ENCODE data around the gene SPATA13. TPM values are rescaled to one million over a fixed set of nuclear protein-coding genes. Genes with fewer than 3 reads are reported as not detected.

SPATA13 gene
- total and polyA plus RNA-seq, 10 donors: 12.0 to 185 (median 125) TPM

DNA sequence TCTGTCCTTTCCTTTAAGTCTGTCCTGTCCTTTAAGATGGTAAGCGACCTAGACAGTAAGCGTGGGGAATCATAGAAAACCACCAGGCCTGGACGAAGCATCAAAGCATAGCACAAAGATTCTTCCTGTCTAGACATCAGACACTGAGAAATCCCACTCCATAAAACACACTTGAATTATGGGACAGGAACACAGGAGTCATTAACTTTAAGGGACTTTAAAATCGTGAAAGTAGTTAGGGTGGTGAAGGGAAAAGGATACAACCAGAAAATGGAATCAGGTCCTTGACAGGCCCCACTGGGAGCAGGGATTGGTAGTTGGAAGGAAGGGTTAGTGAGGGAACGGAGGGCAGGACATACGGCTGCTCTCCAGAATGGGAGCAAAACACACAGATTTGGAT, 117.2 kb downstream of the SPATA13 start:
- intact Hi-C loops (cut with DNase I; ENCODE audit: low total_unique reads): no loop called here
- peaks cover 58 to 100% (median 95%) of the 10 kb centered on the region in 6 donors for H3K4me1 ChIP-seq
- H3K27ac ChIP-seq: peak overlapping the region in 7 of 8 donors; percentile 17 to 96 (median 91)
- no peaks in the 10 kb centered on the region for H3K27me3 ChIP-seq (replicated peaks in 1 of 7)
- DNase-seq: no peak
- no peaks in the 10 kb centered on the region for H3K9me3 ChIP-seq
- peaks cover 0 to 37% (median 4%) of the 10 kb centered on the region in 6 donors for H3K36me3 ChIP-seq
- no peak overlapping the region for H3K4me3 ChIP-seq
- TF ChIP-seq, protein P1, sequence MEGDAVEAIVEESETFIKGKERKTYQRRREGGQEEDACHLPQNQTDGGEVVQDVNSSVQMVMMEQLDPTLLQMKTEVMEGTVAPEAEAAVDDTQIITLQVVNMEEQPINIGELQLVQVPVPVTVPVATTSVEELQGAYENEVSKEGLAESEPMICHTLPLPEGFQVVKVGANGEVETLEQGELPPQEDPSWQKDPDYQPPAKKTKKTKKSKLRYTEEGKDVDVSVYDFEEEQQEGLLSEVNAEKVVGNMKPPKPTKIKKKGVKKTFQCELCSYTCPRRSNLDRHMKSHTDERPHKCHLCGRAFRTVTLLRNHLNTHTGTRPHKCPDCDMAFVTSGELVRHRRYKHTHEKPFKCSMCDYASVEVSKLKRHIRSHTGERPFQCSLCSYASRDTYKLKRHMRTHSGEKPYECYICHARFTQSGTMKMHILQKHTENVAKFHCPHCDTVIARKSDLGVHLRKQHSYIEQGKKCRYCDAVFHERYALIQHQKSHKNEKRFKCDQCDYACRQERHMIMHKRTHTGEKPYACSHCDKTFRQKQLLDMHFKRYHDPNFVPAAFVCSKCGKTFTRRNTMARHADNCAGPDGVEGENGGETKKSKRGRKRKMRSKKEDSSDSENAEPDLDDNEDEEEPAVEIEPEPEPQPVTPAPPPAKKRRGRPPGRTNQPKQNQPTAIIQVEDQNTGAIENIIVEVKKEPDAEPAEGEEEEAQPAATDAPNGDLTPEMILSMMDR (IDR thresholded peaks at IDR 0.05 in 8 of 11, conservative IDR thresholded peaks at IDR 0.05 in 3 of 11): no peak
- TF ChIP-seq POLR2A (IDR thresholded peaks at IDR 0.05) (no peak), POLR2AphosphoS5 (IDR thresholded peaks at IDR 0.05) (no peak)
- WGBS, 5 donors: 78 to 90% (median 82%) methylated on average over 6 of the region's 6 CpGs

- H3K4me1 ChIP-seq: peaks cover 47 to 95% (median 82%) of the 10 kb centered on the region in 6 donors
Measured at GRCh38 chr13:24279327-24280110, 119.0 kb downstream of the SPATA13 start.

DNA sequence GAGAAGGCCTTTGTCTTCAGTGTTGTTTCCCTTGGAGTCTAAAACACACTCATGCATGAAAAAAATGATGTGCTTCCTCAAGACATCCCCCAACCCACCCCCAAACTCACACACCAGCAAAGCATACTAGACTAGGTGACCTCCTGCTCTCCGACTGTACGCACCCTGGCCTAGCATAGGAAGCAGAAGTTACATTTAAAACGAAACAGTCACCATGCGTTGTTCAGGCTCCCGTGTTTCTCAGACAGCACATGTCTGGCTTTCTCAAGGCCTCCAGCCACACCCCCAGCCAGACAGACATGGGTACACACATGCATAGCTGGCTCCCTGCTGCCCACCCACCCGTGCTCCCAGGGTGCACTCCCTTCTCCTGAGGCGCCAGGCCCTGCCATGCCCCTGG, 120.2 kb downstream of the SPATA13 start:
- TF ChIP-seq, protein P1 (IDR thresholded peaks at IDR 0.05 in 8 of 11, conservative IDR thresholded peaks at IDR 0.05 in 3 of 11): no peak
- TF ChIP-seq POLR2AphosphoS5 (IDR thresholded peaks at IDR 0.05): peak in 2 of 3 donors; percentile 24 to 62
- intact Hi-C loops (cut with DNase I; ENCODE audit: low total_unique reads): no loop called here
- no peaks in the 10 kb centered on the region for H3K27me3 ChIP-seq (replicated peaks in 1 of 7)
- 34 to 56% (median 41%) methylated on average over 7 of the region's 7 CpGs for WGBS, 5 donors
- peak overlapping the region; percentile 29 to 96 (median 77) for H3K27ac ChIP-seq
- no peaks in the 10 kb centered on the region for H3K9me3 ChIP-seq
- no peak for DNase-seq
- H3K4me1 ChIP-seq: peaks cover 35 to 83% (median 70%) of the 10 kb centered on the region in 6 donors
- H3K36me3 ChIP-seq: peaks cover 0 to 67% (median 28%) of the 10 kb centered on the region in 6 donors
- H3K4me3 ChIP-seq: peak overlapping the region in 1 of 8 donors; percentile 2

More at GRCh38 chr13:24279327-24280110, 119.0 kb downstream of the SPATA13 start:
- H3K9me3 ChIP-seq: no peaks in the 10 kb centered on the region
- H3K4me3 ChIP-seq: peak overlapping the region in 1 of 8 donors; percentile 40
- no peak for DNase-seq
- peaks cover 0 to 55% (median 16%) of the 10 kb centered on the region in 6 donors for H3K36me3 ChIP-seq
- H3K27ac ChIP-seq: peak overlapping the region; percentile 29 to 96 (median 77)
- 60 to 83% (median 66%) methylated on average over 8 of the region's 8 CpGs for WGBS, 5 donors
- TF ChIP-seq POLR2AphosphoS5 (IDR thresholded peaks at IDR 0.05): peak in 2 of 3 donors; percentile 11 to 53
- TF ChIP-seq, protein P1 (IDR thresholded peaks at IDR 0.05 in 8 of 11, conservative IDR thresholded peaks at IDR 0.05 in 3 of 11): no peak
- no peak for TF ChIP-seq POLR2A (IDR thresholded peaks at IDR 0.05)
- no peaks in the 10 kb centered on the region for H3K27me3 ChIP-seq (replicated peaks in 1 of 7)
- intact Hi-C loops (cut with DNase I; ENCODE audit: low total_unique reads): no loop called here
